ENCODE data around the gene COL4A6. TPM values are rescaled to one million over a fixed set of nuclear protein-coding genes. Genes with fewer than 3 reads are reported as not detected.

Gene COL4A6
- total and polyA plus RNA-seq, 10 of the 15 experiments (the other 5 are each of a cell fraction or from before 2014, with no cell fraction given), result 0.02 to 0.56 (median 0.05) TPM; not detected in 3

DNA sequence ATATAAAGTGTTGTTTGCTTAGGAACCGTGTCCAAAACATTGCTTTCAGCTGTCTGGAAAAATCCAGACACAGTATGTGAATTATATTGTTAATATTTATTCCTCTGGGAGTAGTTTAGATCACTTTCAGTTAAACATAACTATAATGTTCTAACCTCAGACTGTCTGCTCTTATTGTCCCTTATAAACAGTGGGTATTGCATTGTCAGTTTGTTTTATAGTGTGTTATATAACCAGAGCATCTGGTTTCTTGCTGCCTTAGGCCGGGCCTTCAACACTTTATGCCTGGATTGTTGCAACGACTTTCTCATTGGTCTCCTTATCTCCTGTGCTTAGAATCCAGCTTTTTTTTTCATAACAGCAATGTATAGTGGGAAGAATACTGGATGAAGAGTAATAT lies 320.2 kb downstream of the COL4A6 start:
- Histone ChIP-seq H3K9me3 (replicated peaks; ENCODE audit: control insufficient read depth, insufficient read depth, low read length) (no peaks in the 10 kb centered on the region; the same call in 2 of the 3 replicates), H3K4me2 (ENCODE audit: control insufficient read depth, insufficient read depth) (no peak overlapping the region), H3K79me2 (ENCODE audit: control insufficient read depth, insufficient read depth, low read length) (no peaks in the 10 kb centered on the region), H3K36me3 (ENCODE audit: control insufficient read depth in 2 of 2, insufficient read depth in 2 of 2, low read length in 1 of 2) (no peaks in the 10 kb centered on the region), H3K27ac (ENCODE audit: control insufficient read depth, insufficient read depth) (no peak overlapping the region), H3K4me3 (no peak overlapping the region), H2AFZ (ENCODE audit: control insufficient read depth, low read depth, low read length) (no peak overlapping the region), H3K27me3 (replicated peaks in 1 of 2; ENCODE audit: control insufficient read depth in 2 of 2, insufficient read depth in 2 of 2, low read length in 1 of 2) (no peaks in the 10 kb centered on the region; a peak in 1 of 4 replicates), H3K9ac (ENCODE audit: control insufficient read depth, insufficient read depth, low read length) (no peak overlapping the region), H4K20me1 (ENCODE audit: control insufficient read depth, insufficient read depth) (no peaks in the 10 kb centered on the region), H3K4me1 (ENCODE audit: control insufficient read depth, insufficient read depth, low read length) (no peaks in the 10 kb centered on the region)
- DNase-seq (ENCODE audit: low read depth, low spot score) (no peak), ATAC-seq (no peak), FAIRE-seq (no peak)
- TF ChIP-seq TCF7 (IDR thresholded peaks at IDR 0.05; ENCODE audit: borderline replicate concordance) (no peak), EP300 (IDR thresholded peaks at IDR 0.05; ENCODE audit: borderline replicate concordance in 1 of 2, control insufficient read depth in 1 of 2, low read depth in 2 of 2, low read length in 2 of 2) (no peak), SMC3 (IDR thresholded peaks at IDR 0.05; ENCODE audit: borderline replicate concordance, low read length) (no peak), PAX8 (IDR thresholded peaks at IDR 0.05) (no peak), HDAC2 (IDR thresholded peaks at IDR 0.05) (no peak), CBX5 (IDR thresholded peaks at IDR 0.05; ENCODE audit: low read depth) (no peak), STAT3 (IDR thresholded peaks at IDR 0.05; ENCODE audit: low read depth, low read length) (no peak), LARP7 (IDR thresholded peaks at IDR 0.05) (no peak), POLR2AphosphoS2 (IDR thresholded peaks at IDR 0.05; ENCODE audit: low read depth, low read length) (no peak)
- ChIA-PET SMC1A (ENCODE audit: uncharacterized antibody, unreplicated experiment) (interaction anchor here (0.7 kb wide), 1 partner anchor 9 kb away, joined by 3 read pairs; no protein-coding TSS in a partner anchor), CTCF (interaction anchor here (0.7 kb wide), 1 partner anchor 491 kb away, joined by 3 read pairs; no protein-coding TSS in a partner anchor), RAD21 (ENCODE audit: unreplicated experiment) (no interaction called here), POLR2A (no interaction called here)
- WGBS (ENCODE audit: insufficient coverage, insufficient replicate concordance, low lambda C conversion rate, missing lambda C conversion rate), result 32% methylated on average over 3 of the region's 3 CpGs
- no TSS peak for BruUV-seq (replicated peaks)
- in situ Hi-C loops (cut with MboI) (no loop called here), intact Hi-C loops (cut with micrococcal nuclease; ENCODE audit: unreplicated experiment) (no loop called here)

DNA sequence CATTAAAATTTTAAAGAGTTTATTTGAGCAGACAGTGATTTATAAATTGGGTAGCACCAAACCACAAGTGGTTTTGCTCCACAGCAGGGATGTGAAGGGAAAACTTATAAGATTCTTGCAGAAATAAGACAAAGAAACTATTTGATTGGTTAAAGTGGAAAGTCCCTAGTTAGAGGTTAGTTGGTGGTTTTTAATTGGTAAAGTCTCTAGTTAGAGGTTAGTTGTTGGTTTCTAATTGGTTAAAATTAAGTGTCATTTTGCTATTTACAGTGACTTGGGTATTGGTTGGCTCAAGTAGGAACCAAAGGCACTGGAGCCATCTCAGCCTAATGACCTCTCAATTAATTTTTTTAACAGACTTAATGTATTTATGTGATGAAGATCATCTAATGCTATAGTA lies 323.7 kb downstream of the COL4A6 start:
- no peak overlapping the region for H3K9ac ChIP-seq (ENCODE audit: control insufficient read depth, insufficient read depth, low read length)
- BruUV-seq (replicated peaks), result no TSS peak
- SMC1A ChIA-PET (ENCODE audit: uncharacterized antibody, unreplicated experiment), result no interaction called here
- DNase-seq (ENCODE audit: low read depth, low spot score) (peak; percentile 15), FAIRE-seq (no peak), ATAC-seq (peak; percentile 45)
- in situ Hi-C loops (cut with MboI), result no loop called here
- H3K9me3 ChIP-seq (replicated peaks; ENCODE audit: control insufficient read depth, insufficient read depth, low read length), result no peaks in the 10 kb centered on the region; the same call in 2 of the 3 replicates
- intact Hi-C loops (cut with micrococcal nuclease; ENCODE audit: unreplicated experiment), result no loop called here
- no peak overlapping the region for H3K4me3 ChIP-seq
- CTCF ChIA-PET, result no interaction called here
- RAD21 ChIA-PET (ENCODE audit: unreplicated experiment), result no interaction called here
- H4K20me1 ChIP-seq (ENCODE audit: control insufficient read depth, insufficient read depth), result no peaks in the 10 kb centered on the region
- POLR2A ChIA-PET, result no interaction called here
- no peaks in the 10 kb centered on the region for H3K4me1 ChIP-seq (ENCODE audit: control insufficient read depth, insufficient read depth, low read length)
- no peak overlapping the region for H2AFZ ChIP-seq (ENCODE audit: control insufficient read depth, low read depth, low read length)
- no peaks in the 10 kb centered on the region for H3K79me2 ChIP-seq (ENCODE audit: control insufficient read depth, insufficient read depth, low read length)
- no peaks in the 10 kb centered on the region for H3K27me3 ChIP-seq (replicated peaks in 1 of 2; ENCODE audit: control insufficient read depth in 2 of 2, insufficient read depth in 2 of 2, low read length in 1 of 2)
- no peak overlapping the region for H3K27ac ChIP-seq (ENCODE audit: control insufficient read depth, insufficient read depth)
- H3K4me2 ChIP-seq (ENCODE audit: control insufficient read depth, insufficient read depth), result no peak overlapping the region
- H3K36me3 ChIP-seq (ENCODE audit: control insufficient read depth in 2 of 2, insufficient read depth in 2 of 2, low read length in 1 of 2), result no peaks in the 10 kb centered on the region
- TF ChIP-seq USF1 (IDR thresholded peaks at IDR 0.05; ENCODE audit: borderline replicate concordance, extremely low read length, insufficient read depth, low read depth, low read length) (no peak), MLLT1 (IDR thresholded peaks at IDR 0.05) (peak; percentile 56; the same call in 1 of the 2 replicates), POLR2AphosphoS2 (IDR thresholded peaks at IDR 0.05; ENCODE audit: low read depth, low read length) (no peak), NR2F1 (conservative IDR thresholded peaks at IDR 0.05) (0 out of 2 replicates have a peak, but pooled peaks have one; percentile 29), POLR2A (IDR thresholded peaks at IDR 0.05; ENCODE audit: low read depth, low read length) (no peak), LARP7 (IDR thresholded peaks at IDR 0.05) (no peak), POLR2AphosphoS5 (IDR thresholded peaks at IDR 0.05; ENCODE audit: low read length) (no peak)
- TF ChIP-seq, protein P1, sequence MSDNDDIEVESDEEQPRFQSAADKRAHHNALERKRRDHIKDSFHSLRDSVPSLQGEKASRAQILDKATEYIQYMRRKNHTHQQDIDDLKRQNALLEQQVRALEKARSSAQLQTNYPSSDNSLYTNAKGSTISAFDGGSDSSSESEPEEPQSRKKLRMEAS (IDR thresholded peaks at IDR 0.05; ENCODE audit: low read depth, low read length), result no peak
